Measurements from ENCODE around the gene CDCA8.

CDCA8 gene

GRCh38 chr1:37741662-37742061 lies 49.3 kb downstream of the CDCA8 start:
- Histone ChIP-seq H3K9ac (ENCODE audit: insufficient read length) (no peak overlapping the region), H3K9me3 (ENCODE audit: low read depth, low read length) (no peaks in the 10 kb centered on the region), H3K4me3 (no peak overlapping the region), H3K27ac (no peak overlapping the region), H3K36me3 (ENCODE audit: insufficient read depth, low read length) (no peaks in the 10 kb centered on the region)
- TF ChIP-seq FOXP2 (optimal IDR thresholded peaks at IDR 0.05; ENCODE audit: control extremely low read depth, extremely low read length, insufficient read depth) (no peak), POLR2AphosphoS5 (IDR thresholded peaks at IDR 0.05; ENCODE audit: borderline replicate concordance, low read depth, low read length) (no peak), EZH2 (IDR thresholded peaks at IDR 0.05) (no peak)
- DNase-seq (ENCODE audit: low read depth, low spot score): no peak

GRCh38 chr1:37746806-37747205 lies 54.5 kb downstream of the CDCA8 start:
- H3K4me3 ChIP-seq: no peak overlapping the region
- H3K9ac ChIP-seq (ENCODE audit: insufficient read length): no peak overlapping the region
- no peak for DNase-seq (ENCODE audit: low read depth, low spot score)
- H3K27ac ChIP-seq: no peak overlapping the region
- no peaks in the 10 kb centered on the region for H3K9me3 ChIP-seq (ENCODE audit: low read depth, low read length)
- TF ChIP-seq EZH2 (IDR thresholded peaks at IDR 0.05) (no peak), POLR2AphosphoS5 (IDR thresholded peaks at IDR 0.05; ENCODE audit: borderline replicate concordance, low read depth, low read length) (no peak), FOXP2 (optimal IDR thresholded peaks at IDR 0.05; ENCODE audit: control extremely low read depth, extremely low read length, insufficient read depth) (no peak)
- no peaks in the 10 kb centered on the region for H3K36me3 ChIP-seq (ENCODE audit: insufficient read depth, low read length)

- Histone ChIP-seq H3K27ac (no peak overlapping the region), H3K4me3 (no peak overlapping the region), H3K9ac (ENCODE audit: insufficient read length) (no peak overlapping the region), H3K36me3 (ENCODE audit: insufficient read depth, low read length) (no peaks in the 10 kb centered on the region), H3K9me3 (ENCODE audit: low read depth, low read length) (no peaks in the 10 kb centered on the region)
- TF ChIP-seq EZH2 (IDR thresholded peaks at IDR 0.05): no peak
- no peak for TF ChIP-seq POLR2AphosphoS5 (IDR thresholded peaks at IDR 0.05; ENCODE audit: borderline replicate concordance, low read depth, low read length)
- no peak for TF ChIP-seq FOXP2 (optimal IDR thresholded peaks at IDR 0.05; ENCODE audit: control extremely low read depth, extremely low read length, insufficient read depth)
- no peak for DNase-seq (ENCODE audit: low read depth, low spot score)
Measured at GRCh38 chr1:37748565-37748964, 56.2 kb downstream of the CDCA8 start.

GRCh38 chr1:37752213-37752582 lies 59.9 kb downstream of the CDCA8 start:
- DNase-seq (ENCODE audit: low read depth, low spot score): no peak
- H3K4me3 ChIP-seq: no peak overlapping the region
- H3K9me3 ChIP-seq (ENCODE audit: low read depth, low read length): no peaks in the 10 kb centered on the region
- no peaks in the 10 kb centered on the region for H3K36me3 ChIP-seq (ENCODE audit: insufficient read depth, low read length)
- TF ChIP-seq FOXP2 (optimal IDR thresholded peaks at IDR 0.05; ENCODE audit: control extremely low read depth, extremely low read length, insufficient read depth) (no peak), EZH2 (IDR thresholded peaks at IDR 0.05) (no peak), POLR2AphosphoS5 (IDR thresholded peaks at IDR 0.05; ENCODE audit: borderline replicate concordance, low read depth, low read length) (no peak)
- H3K9ac ChIP-seq (ENCODE audit: insufficient read length): no peak overlapping the region
- no peak overlapping the region for H3K27ac ChIP-seq

GRCh38 chr1:37752583-37753471 lies 60.5 kb downstream of the CDCA8 start:
- Histone ChIP-seq H3K27ac (no peak overlapping the region), H3K36me3 (ENCODE audit: insufficient read depth, low read length) (no peaks in the 10 kb centered on the region), H3K4me3 (no peak overlapping the region), H3K9me3 (ENCODE audit: low read depth, low read length) (no peaks in the 10 kb centered on the region), H3K9ac (ENCODE audit: insufficient read length) (no peak overlapping the region)
- TF ChIP-seq EZH2 (IDR thresholded peaks at IDR 0.05) (no peak), FOXP2 (optimal IDR thresholded peaks at IDR 0.05; ENCODE audit: control extremely low read depth, extremely low read length, insufficient read depth) (no peak), POLR2AphosphoS5 (IDR thresholded peaks at IDR 0.05; ENCODE audit: borderline replicate concordance, low read depth, low read length) (no peak)
- no peak for DNase-seq (ENCODE audit: low read depth, low spot score)

- Histone ChIP-seq H3K4me3 (no peak overlapping the region), H3K36me3 (ENCODE audit: insufficient read depth, low read length) (no peaks in the 10 kb centered on the region), H3K9me3 (ENCODE audit: low read depth, low read length) (no peaks in the 10 kb centered on the region), H3K9ac (ENCODE audit: insufficient read length) (no peak overlapping the region), H3K27ac (no peak overlapping the region)
- DNase-seq (ENCODE audit: low read depth, low spot score): no peak
- TF ChIP-seq POLR2AphosphoS5 (IDR thresholded peaks at IDR 0.05; ENCODE audit: borderline replicate concordance, low read depth, low read length) (no peak), FOXP2 (optimal IDR thresholded peaks at IDR 0.05; ENCODE audit: control extremely low read depth, extremely low read length, insufficient read depth) (no peak), EZH2 (IDR thresholded peaks at IDR 0.05) (no peak)
Measured at GRCh38 chr1:37753473-37754321, 61.4 kb downstream of the CDCA8 start.

GRCh38 chr1:37755290-37755689 lies 63.0 kb downstream of the CDCA8 start:
- TF ChIP-seq EZH2 (IDR thresholded peaks at IDR 0.05): no peak
- no peak for TF ChIP-seq POLR2AphosphoS5 (IDR thresholded peaks at IDR 0.05; ENCODE audit: borderline replicate concordance, low read depth, low read length)
- TF ChIP-seq FOXP2 (optimal IDR thresholded peaks at IDR 0.05; ENCODE audit: control extremely low read depth, extremely low read length, insufficient read depth): no peak
- no peak overlapping the region for H3K27ac ChIP-seq
- no peak overlapping the region for H3K9ac ChIP-seq (ENCODE audit: insufficient read length)
- H3K36me3 ChIP-seq (ENCODE audit: insufficient read depth, low read length): no peaks in the 10 kb centered on the region
- no peak for DNase-seq (ENCODE audit: low read depth, low spot score)
- no peak overlapping the region for H3K4me3 ChIP-seq
- H3K9me3 ChIP-seq (ENCODE audit: low read depth, low read length): no peaks in the 10 kb centered on the region

- TF ChIP-seq POLR2AphosphoS5 (IDR thresholded peaks at IDR 0.05; ENCODE audit: borderline replicate concordance, low read depth, low read length) (no peak), EZH2 (IDR thresholded peaks at IDR 0.05) (no peak)
Measured at GRCh38 chr1:37755951-37756560, 63.7 kb downstream of the CDCA8 start.

More at GRCh38 chr1:37755951-37756560, 63.7 kb downstream of the CDCA8 start:
- Histone ChIP-seq H3K36me3 (ENCODE audit: insufficient read depth, low read length) (no peaks in the 10 kb centered on the region), H3K9me3 (ENCODE audit: low read depth, low read length) (no peaks in the 10 kb centered on the region), H3K4me3 (no peak overlapping the region), H3K9ac (ENCODE audit: insufficient read length) (no peak overlapping the region), H3K27ac (no peak overlapping the region)
- no peak for DNase-seq (ENCODE audit: low read depth, low spot score)
